Activated CD4-positive, alpha-beta T cell treated with anti-CD3 and anti-CD28 coated beads, Interleukin-2, amount 50 U/mL, for 16 hours (primary cell): ENCODE measurements around the gene CNKSR3.

Experiments used
- DNase-seq: peaks from one replicate; pipeline ENCODE4 v3.0.0-alpha.2; 2020

The CNKSR3 gene

DNA sequence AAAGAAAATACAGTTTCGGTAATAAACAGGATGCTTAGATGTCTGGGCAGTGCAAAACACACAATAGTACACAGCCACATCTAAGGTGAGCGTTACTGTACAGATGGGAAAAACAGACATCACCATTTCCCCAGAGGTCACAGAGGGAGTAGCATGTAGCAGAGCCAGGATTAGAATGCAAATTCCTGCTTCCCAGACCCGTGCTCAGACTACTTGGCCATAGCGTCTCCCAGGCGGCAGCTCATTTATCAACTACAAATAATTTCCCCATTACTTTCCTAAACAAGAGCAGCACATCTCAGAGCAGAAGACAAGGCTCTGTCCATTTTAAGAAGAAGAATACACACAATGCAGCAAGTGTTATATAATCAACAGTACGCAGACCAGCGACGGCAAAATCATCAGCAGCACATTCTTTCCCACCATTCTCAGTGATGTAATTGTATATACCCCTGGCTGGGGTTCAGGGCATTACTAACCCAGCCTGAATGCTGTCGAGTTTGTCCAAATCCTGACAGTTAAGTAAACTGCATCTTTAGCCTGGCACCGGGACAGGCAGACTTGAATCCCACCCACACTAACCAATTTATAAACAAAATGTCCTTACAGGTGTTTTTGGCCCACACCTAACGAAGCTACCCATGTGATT is 61.9 kb downstream of the CNKSR3 start:
- DNase-seq = no peak

DNA sequence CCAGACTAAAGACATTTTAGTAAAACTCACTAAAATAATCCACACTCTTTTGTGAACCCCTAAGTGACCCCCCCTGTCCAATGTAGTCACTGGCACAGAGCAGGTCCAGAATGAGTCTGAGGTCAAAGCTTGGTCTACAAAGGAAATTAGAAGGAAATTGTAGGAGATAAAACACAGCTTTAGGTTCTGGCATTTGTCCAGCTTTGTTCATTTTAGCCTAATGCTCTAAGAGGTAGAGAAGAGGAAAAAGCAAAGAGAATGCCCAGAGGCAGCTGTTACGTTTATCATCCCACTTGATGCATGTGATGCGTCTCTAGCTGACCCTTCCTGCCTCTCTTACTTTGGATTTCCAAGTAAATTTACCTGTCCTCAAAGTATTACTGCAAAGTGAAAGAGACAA is 62.5 kb downstream of the CNKSR3 start:
- no peak for DNase-seq

DNA sequence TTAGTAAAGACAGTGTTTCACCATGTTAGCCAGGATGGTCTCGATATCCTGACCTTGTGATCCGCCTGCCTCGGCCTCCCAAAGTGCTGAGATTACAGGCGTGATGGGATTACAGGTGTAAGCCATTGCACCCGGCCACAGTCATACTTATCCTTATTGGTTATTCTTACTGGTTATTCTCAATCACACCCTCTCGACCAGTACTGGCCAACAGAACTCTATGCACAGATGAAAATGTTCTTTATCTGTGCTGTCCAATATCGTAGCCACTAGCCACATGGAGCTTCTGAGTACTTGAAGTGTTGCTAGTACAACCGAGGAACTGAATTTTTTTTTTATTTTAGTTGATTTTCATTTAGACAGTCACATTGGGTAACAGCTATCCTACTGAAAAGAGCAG is 63.5 kb downstream of the CNKSR3 start:
- DNase-seq = no peak

DNA sequence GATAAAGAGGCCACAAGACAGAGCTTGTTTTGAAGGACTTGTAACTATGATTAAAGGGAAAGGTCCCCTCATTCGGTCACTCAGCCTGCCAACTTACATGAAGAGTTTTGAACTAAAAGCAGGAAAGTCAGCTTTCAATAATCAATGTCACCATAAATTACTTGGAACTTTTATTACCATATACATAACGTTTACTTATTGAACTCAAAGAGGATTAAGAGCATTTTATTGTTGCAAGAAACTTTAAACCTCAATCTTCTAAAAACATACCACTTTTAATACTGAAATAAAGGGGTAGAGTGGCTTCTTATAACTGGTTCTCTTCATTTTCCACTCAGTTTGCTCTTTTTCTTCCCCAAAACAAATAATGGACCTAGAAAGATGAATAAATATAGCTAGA is 65.1 kb downstream of the CNKSR3 start:
- DNase-seq = no peak

DNA sequence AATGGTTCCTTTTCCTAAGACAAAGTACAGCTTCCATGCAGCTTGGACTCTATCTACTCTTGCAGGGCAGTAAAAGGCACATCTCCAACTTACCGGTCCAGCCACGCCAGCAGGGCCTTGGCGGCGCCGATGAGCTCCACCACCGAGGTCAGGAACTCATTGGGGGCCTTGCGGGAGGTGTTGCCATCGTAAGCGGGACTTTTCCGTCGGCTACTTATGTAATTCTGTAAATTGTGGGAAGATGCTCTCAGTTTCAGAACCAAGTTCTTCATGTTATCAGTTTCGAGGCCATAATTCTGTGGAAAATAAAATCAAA is 68.5 kb downstream of the CNKSR3 start:
- no peak for DNase-seq

DNA sequence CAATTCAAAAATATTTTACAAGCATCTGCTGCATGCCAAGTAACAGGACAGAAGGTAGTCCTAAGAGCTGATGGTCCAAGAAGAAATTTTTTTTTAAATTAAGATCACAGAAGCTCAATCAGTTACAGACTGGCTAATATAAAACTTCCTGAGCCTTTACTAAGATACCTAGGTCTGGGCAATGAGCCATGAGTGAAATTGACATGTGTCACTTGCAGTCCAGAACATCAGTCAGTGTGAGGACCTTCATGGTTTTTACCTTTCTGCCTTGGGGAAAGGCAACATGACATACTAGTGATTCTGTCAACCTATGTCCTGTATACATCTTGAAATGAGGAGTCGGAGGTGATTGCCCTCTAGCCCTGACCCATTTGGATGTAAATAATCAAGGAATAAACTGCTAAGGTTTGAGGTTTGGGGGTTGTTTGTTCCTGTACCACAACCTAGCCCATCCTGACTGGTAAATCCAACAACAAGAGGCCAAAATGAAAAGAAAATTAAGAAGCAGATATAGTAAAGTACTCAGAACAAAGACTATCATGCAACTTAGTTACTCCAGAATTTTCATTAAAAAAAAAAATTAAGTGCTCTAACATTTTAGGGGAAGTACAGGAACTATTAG is 70.0 kb downstream of the CNKSR3 start:
- no peak for DNase-seq

DNA sequence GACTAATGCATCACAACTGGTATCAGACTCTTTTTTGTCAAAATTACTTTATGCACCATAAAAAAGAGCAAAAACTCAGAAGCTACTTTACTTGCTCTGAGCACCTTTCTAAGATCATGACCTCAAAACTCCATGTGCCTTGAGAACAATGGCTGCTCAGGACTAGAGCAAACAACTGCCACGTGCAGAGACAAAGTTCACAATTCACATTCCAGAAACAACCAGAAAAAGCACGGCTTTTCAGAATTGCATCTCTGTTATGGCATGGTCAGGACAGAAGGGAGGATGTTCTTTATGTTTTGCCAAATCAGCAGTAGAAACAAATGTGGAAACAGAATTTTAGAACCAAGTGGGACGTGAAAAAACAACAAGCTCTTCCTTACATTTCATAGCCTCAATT is 70.5 kb downstream of the CNKSR3 start:
- DNase-seq = no peak

DNA sequence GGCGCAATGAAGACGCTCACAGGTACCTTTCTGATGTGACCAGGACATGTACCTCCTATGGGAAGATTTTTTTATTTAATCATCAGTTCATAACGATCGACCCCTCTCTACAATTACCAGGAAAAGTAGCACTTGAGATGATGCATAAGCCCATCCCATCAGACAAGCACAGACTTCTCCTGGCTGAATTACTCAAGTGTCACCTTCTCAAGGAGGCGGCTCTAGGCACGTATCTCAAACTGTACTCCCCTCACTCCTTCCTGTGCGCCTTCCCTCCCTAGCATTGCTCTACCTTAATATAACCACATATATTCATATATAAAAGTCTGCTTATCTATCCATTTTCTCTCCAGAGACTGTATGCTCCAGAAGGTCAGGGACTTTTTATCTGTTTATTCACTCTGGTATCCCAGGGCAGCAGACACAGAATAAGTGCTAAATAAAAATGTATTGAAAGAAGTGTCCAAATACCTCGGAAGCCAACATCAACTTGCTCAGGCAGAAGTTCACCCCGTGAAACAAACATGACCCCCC is 71.5 kb downstream of the CNKSR3 start:
- no peak for DNase-seq

DNA sequence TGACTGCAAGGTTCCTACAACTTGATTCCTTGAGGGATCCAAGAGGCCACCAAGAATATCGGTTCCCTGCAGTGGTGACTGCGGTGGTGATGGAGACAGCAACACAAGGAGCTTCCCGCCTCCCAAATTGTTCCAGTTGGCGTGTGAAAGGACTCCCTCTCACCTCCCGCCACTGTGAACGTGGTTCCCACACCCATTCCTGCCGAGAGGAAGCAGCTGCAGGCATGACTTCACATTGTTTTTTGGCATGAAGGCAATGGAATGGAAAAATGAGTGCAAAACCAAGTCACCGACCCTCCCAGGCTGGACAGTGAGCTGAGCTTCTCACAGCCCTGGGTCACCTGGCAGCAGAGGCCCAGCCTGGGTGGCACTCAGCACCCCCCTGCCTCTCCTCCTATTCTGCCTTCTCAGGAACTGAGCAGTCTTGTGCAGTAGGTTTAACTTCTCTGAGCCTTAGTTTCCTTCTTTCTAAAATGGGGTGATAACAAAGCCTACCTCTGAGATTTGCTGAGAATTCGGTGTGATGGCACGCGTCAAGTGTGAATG is 75.0 kb downstream of the CNKSR3 start:
- DNase-seq = no peak

DNA sequence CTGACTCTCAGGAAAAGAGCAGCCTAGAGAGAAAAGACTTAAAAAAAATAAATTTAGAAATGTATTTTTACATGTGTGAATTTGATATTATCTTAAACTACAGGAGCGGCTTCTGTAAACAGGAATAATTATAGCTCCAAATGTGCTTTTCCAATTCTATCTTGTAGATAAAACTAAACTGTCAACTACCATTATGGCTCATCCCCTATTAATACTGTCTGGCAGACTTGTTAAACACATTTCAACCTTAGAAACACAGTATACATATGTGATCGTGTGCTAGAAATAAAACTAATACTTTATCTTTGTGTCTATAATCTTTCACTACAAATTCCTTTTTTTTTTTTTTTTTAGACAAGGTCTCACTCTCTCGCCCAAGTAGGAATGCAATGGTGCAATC is 75.8 kb downstream of the CNKSR3 start:
- DNase-seq = no peak

DNA sequence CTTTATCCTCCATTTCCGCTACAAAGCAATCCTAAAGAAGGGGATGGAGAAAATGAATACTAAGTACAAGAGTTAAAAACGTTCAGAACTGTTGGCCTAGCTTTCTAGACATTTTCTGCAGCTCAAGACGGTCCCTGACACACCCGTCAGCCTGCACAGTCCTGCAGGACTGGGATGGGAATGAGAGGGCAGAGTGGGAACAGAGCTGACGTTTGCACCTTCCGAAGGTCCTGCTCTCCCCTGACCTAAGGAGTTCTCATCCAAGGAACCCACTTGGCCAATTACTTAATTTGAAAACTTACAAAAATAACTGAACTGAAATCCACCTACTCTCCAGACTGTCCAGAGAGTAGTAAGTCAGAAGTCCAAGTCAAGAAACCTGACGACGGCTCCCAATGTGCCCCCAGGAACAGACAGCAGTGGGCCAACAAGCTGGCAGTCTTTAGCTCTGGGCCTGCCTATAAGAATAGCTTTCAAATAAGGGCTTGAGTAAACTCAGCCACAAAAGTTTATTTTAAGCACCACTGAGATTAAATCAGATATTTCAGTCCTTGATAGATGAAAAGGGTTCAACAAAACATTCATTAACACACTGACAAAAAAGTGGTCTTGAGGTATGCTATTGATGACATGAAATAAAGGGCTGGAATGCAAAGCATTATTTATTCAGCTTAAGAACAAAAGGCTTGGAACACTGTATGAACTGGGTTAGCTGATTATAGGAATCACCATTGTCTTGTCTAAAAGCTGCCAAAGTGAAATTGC is 76.8 kb downstream of the CNKSR3 start:
- DNase-seq = no peak

DNA sequence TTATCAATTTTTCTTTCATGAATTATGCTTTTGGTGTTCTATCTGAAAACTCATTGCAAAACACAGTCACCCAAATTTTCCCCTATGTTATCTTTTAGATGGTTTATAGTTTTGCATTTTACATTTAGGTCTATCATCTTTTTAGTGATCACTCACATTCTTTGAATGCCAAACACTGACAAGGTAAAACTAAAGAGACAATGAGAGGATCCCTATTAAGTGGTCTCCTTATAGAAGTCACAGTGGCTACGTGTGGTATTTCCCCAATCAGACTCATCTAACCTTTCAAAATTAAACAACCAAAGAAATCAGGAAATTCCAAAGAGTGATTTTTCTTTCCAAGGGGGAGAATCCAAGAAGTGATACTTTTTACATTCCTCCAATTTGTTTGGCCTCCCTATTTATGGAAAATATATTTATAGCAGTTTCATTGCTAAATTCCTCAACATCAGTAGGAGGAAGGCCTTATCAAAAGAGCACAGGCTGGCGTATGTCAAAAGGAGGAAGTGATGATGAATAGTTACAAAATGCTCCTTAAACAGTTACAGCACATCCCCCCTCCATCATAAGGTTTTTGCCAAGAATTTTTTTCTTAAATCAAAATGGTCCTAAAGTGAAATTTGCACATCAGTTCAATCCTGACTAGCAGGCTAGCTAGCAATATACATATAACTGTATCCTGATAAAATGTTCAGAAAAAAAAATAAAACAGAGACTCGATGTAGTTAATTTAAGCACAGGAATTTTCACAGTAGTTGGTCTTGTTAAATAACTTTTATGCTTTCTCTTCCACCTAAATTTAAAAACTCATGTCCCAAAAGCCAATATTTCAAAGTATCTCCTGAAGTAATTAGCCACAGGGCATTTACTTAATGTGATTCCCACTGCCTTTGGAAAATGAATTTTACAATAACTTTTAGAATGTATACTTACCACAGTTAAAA is 77.7 kb downstream of the CNKSR3 start:
- no peak for DNase-seq

DNA sequence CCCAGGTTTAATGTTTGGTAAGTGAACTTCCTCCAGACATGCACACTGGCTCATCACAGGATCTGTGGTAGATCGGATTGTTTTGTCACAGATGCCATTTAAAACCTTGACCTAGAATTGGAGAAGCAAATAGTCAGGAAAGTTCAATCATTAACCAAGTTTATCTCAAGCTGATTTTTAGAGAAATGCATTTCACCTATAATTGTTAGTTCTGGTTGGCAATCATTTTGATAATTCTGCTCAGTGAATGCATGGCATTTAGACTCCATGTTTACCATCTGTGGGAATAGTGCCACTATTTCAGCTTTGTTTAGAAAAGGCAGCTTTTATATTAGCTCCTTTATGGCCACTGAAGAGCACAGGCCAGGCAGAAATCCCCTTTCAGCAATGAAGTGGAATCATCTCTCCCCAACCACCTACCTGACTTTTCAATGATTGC is 80.0 kb downstream of the CNKSR3 start:
- DNase-seq = no peak

DNA sequence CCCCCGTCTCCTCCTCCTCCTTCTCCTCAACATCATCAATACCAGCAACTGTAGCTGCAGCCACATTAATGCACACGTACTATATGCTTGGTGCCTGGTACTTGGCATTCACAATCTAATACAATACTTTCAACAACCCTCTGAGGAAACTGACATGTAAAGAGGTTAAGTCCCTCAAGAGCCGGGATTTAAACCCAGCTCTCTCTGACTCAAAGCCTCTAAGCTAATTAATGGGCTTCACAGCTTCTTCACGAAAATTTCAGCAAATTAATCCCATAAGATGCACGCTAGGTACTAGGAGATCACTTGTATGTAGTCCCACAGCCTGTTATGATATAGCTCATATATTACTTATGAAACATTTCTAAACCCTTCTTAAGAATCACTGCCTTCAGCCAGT is 80.8 kb downstream of the CNKSR3 start:
- DNase-seq = no peak

DNA sequence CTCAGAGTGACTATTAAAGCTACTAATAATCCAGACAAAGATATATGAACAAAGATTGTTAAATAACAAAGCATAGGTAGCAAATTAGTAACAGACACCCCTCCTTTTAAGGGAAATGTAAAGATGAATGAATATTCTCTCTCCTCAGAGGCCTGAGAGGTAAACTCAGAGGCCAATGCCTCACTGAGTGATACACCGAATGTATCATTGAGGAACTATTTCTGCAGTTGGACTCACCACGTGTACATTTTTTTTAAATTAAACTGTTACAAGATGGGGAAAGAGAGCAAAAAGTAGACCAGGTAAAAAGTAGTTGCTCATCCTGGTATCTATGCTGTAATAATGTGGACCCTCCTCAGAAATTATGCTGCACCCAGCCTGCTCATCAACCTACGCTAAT is 81.6 kb downstream of the CNKSR3 start:
- no peak for DNase-seq

DNA sequence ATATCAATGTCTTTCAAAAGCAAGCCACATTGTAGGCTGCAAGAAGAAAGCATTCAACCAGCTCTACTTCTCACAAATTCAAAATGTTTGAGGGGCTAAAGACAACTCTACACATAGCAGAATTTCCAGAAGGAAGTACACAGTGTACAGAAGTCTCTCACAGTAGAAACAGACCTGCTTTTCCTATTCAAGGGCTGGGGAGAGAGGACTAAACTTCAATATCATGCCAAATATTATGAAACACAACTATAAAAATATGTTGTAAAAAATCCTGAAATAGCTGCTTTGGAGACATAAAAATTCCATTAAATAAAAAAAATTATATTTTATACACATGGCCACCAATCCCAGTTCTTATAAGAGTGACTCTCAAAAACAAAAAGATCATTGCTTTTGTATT is 83.0 kb downstream of the CNKSR3 start:
- DNase-seq = no peak

DNA sequence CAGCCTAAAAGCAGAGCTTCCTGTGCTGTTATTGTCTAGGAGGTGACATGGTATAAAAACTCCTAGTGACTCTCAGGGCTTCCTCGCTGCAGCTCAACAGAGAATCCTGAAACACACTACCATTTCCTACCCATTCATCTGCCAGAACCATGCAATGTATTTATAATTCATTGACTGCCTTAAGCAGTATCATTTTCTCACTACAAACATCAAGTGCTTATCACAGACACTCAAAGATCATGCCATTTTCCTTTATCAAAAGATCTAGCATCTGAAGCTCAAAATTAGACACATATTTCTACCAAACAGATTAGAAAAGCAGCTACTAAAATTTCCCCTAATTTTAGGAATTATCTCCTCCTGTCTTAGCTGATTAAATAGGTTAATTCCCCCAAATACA is 83.5 kb downstream of the CNKSR3 start:
- DNase-seq = no peak

DNA sequence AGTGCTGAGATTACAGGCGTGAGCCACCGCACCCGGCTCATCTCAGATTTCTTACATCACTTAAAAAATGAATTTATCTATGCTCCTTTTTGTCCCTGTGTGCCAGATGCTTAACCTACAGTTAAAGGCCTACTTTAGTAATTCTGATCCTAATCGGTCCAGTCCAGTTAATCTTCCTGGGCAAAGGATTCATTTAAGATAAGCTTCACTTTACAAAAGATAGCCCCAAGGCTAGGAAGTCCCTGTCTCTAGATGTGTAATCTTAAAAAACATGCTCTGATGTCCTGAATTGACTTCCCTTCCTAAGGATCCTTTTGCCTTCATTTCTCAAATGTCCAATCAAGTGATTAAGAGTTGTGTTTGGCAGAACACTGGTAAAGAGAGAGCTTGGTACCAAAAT is 85.5 kb downstream of the CNKSR3 start:
- DNase-seq = no peak

DNA sequence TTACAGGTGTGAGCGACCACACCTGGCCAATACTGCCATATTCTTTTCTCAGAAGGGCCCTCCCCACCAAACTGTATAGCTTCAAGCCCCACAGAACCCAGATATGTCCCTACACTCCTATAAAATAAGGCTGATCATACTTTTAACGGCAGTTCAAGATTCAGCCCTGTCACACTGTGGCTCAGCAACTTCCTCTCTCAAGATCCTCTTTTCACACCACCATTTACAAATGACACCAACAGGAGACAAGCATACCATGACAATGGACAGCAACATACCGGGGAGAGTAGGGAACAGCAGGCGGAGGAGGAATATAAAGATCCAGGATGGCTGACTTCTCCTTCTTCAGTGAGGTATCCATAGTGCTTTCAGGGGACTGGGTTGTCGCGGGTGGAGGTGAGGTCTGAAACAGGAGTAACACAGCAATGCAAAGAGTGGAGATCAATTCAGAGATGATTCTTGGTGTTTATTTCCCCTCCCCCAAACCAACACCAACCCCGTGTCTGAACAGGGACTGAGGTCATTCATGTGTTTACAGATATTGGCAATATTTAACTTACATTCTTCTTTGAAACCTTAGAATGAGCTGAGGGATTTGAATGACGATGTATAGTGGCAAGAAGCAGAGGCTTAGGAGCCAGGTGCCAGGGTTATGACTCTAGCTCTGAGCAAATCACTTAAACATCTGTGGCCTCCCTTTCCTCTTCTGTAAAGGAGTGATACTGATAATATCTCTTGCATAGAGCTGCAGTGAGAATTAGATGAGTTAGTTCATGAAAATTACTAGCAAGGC is 96.3 kb downstream of the CNKSR3 start:
- no peak for DNase-seq

DNA sequence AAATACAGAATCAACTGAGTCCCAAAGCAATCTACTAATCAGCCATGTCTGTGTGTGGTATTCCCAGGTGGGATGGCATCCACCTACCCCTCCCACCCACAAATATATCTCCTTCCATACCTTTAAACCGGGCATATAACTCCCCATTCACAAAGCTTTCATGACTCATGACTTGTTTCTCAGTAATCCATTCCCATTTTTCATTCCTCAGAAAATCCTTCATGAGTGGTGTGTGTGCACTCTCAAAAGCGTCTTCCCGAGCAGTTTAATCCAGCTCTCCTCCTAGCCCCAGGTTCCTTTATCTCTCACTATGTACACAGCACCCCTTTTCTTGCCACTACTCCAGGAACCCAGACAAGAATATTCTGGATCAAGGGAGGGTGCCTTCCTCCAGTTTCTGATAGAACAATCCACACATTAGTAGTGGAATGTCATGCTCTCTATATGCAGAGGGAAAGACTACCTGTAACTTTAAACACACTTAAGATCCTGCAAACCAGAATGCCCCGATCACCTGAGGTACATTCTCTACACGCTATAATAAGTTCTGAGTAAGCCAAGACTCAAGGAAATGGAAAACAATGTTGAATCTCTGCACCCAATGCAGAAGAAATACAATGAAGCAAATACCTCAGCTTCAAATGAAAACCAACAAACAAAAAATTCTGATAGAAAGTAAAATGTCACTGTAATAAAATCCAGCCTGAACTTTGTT is 98.2 kb downstream of the CNKSR3 start:
- DNase-seq = no peak

DNA sequence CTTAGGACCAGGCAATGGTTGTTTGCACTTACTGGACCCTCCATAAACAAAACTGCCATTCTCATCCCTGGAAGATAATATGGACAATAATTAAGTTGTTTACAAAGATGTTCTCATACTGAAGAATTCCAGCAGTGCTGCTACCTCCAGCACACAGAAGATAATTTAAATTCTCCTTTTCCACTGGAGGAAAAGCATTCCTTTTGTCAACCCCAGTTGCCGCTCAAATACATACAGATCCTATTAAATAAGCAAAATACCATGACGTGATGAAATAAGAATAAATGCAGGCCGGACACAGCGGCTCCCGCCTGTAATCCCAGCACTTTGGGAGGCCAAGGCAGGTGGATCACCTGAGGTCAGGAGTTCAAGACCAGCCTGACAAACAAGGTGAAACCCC is 99.4 kb downstream of the CNKSR3 start:
- DNase-seq = no peak
